Gastroesophageal sphincter (tissue), 4 donors: Measurements from ENCODE around the gene PIAS2. TPM values are rescaled to one million over a fixed set of nuclear protein-coding genes. Genes with fewer than 3 reads are reported as not detected.

Source experiments
- ATAC-seq: fragments of 150-250 bp; one replicate; pipeline ENCODE4 v1.9.1; 2016; ENCODE audit warnings: mild to moderate bottlenecking, moderate library complexity
- H3K27ac ChIP-seq, 4 donors: fragments of 200-600 bp; sonication (generic) in 3 of 4; 1 replicate in 3 of 4; 2 replicates in 1 of 4; pipeline ENCODE4 v1.5.1; 2016 to 2019
- H3K27me3 ChIP-seq: fragments of 200-600 bp; sonication (generic); one replicate; pipeline ENCODE4 v1.5.1; 2019
- H3K36me3 ChIP-seq, 2 donors: fragments of 200-600 bp; sonication (generic); one replicate each; pipeline ENCODE4 v1.5.1; 2019; ENCODE audit warnings: control low read depth in 1 of 2
- H3K4me1 ChIP-seq, 3 donors: fragments of 200-600 bp; sonication (generic); 1 replicate in 2 of 3; 2 replicates in 1 of 3; pipeline ENCODE4 v1.5.1; 2016 to 2019; ENCODE audit warnings: control low read depth in 2 of 3
- H3K4me3 ChIP-seq, 2 donors: fragments of 200-600 bp; sonication (generic); one replicate each; pipeline ENCODE4 v1.5.1; 2019; ENCODE audit warnings: mild to moderate bottlenecking in 1 of 2, moderate library complexity in 1 of 2
- H3K9me3 ChIP-seq, 3 donors: fragments of 200-600 bp; sonication (generic); one replicate each; pipeline ENCODE4 v1.5.1; 2017 to 2019; ENCODE audit warnings: control low read depth in 2 of 3
- EP300 ChIP-seq: sonication (generic); formaldehyde crosslinking; IDR thresholded peaks from one replicate; pipeline ENCODE4 v1.6.1; 2017; ENCODE audit warnings: antibody characterized with exemption, mild to moderate bottlenecking
- POLR2A ChIP-seq, 2 donors: fragments of 450-650 bp; IDR thresholded peaks; one replicate each; pipeline ENCODE4 v1.6.1; 2017; ENCODE audit warnings: antibody characterized with exemption in 2 of 2, mild to moderate bottlenecking in 2 of 2, moderate library complexity in 1 of 2
- POLR2AphosphoS5 ChIP-seq: sonication (generic); formaldehyde crosslinking; IDR thresholded peaks from one replicate; pipeline ENCODE4 v1.6.1; 2017; ENCODE audit warnings: antibody characterized with exemption
- WGBS, 2 donors: methylation state at CpG; one replicate each; pipeline ENCODE4 v1.1.5; 2018; ENCODE audit warnings: low coverage in 1 of 2; 5-methylcytosine and 5-hydroxymethylcytosine counted together
- total RNA-seq, 4 donors: library from RNA; depleted of rRNA; stranded (reverse); fragments of >200 nt; gene quantifications; one replicate each; pipeline ENCODE4 v1.1.0, GENCODE V29; 2016
- TF ChIP-seq, protein P1 (sequence below), 4 experiments: fragments of 200-600 bp in 2 of 4; fragments of 450-650 bp in 2 of 4; sonication (generic) in 1 of 4; IDR thresholded peaks; one replicate each; pipeline ENCODE4 v1.5.1; 2017 to 2019; ENCODE audit warnings: antibody characterized with exemption in 4 of 4, mild to moderate bottlenecking in 2 of 4, moderate library complexity in 2 of 4

Gene PIAS2
- total RNA-seq, 4 donors from 2014 or later = 26.4 to 31.0 (median 28.1) TPM

DNA sequence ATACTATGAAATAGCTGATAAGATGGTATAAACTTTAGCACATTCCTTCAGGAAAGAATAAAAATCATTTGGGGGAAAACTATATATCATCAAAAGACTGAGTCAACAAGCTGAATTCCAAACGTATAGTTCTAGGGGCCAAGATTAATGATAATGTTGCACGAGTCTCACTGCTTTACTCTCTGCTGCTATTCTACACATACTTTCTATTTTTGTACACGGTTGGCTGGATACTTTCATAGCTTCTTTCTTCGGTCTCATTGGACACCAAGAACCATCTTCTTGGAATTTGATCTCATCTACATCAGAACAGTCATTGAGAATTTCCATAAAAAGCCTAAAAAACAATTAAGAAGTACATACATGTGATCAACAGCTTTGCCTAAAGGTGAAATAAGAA is 87.8 kb downstream of the PIAS2 start:
- Histone ChIP-seq H3K27me3 (no peaks in the 10 kb centered on the region), H3K4me1 (no peaks in the 10 kb centered on the region), H3K4me3 (no peak overlapping the region), H3K27ac (no peak overlapping the region), H3K36me3 (peaks cover 0 to 64% of the 10 kb centered on the region in 2 donors), H3K9me3 (no peaks in the 10 kb centered on the region)
- WGBS, 2 donors = 37 to 52% methylated on average over 4 of the region's 4 CpGs
- ATAC-seq = no peak
- TF ChIP-seq POLR2A (IDR thresholded peaks at IDR 0.05) = no peak
- no peak for TF ChIP-seq EP300
- TF ChIP-seq POLR2AphosphoS5 = no peak
- TF ChIP-seq, protein P1, sequence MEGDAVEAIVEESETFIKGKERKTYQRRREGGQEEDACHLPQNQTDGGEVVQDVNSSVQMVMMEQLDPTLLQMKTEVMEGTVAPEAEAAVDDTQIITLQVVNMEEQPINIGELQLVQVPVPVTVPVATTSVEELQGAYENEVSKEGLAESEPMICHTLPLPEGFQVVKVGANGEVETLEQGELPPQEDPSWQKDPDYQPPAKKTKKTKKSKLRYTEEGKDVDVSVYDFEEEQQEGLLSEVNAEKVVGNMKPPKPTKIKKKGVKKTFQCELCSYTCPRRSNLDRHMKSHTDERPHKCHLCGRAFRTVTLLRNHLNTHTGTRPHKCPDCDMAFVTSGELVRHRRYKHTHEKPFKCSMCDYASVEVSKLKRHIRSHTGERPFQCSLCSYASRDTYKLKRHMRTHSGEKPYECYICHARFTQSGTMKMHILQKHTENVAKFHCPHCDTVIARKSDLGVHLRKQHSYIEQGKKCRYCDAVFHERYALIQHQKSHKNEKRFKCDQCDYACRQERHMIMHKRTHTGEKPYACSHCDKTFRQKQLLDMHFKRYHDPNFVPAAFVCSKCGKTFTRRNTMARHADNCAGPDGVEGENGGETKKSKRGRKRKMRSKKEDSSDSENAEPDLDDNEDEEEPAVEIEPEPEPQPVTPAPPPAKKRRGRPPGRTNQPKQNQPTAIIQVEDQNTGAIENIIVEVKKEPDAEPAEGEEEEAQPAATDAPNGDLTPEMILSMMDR (IDR thresholded peaks at IDR 0.05) = no peak

DNA sequence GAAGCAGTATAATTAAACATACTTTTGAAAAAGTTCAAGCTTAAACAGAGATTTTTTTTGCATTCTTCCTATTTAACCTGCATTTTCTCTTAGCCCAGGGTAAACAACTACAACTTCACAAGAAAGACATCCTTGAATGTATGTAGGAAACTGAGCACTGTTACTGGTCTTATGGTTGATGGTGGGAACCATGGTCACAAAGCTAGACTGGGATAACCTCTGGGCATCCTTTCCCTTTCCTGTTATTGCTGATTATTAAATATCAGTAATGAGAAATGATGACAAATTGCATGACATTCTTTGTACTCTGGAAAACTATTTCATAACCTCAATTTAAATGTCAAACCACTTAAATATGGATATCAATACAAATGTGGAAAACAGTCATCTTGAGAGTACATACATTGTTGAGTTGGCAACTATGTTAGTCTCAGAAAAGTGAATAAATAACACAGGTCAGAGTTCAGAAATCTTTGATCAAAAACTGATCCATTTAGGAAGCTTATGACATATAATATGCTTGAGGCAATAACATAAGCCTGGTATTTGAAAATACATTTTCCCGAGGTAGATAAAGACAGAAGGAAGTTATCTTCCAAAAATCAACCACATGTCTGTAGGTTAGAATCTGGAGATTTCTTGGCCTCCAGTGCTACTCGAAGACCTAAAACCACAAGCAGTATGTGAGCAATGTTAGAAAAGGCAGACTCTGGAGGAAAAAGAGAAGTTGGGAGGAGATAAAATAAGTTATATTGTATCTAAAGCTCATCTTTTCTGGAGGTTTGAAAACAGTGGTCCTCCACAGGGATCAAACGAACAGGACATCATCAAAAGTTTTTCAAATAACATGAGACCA is 95.2 kb downstream of the PIAS2 start:
- no peak for TF ChIP-seq POLR2AphosphoS5
- TF ChIP-seq EP300 = no peak
- no peak for TF ChIP-seq POLR2A (IDR thresholded peaks at IDR 0.05)
- TF ChIP-seq, protein P1 (IDR thresholded peaks at IDR 0.05) = no peak
- Histone ChIP-seq H3K4me3 (no peak overlapping the region), H3K9me3 (no peaks in the 10 kb centered on the region), H3K27ac (no peak overlapping the region), H3K36me3 (peaks cover 0 to 44% of the 10 kb centered on the region in 2 donors), H3K4me1 (no peaks in the 10 kb centered on the region), H3K27me3 (no peaks in the 10 kb centered on the region)
- 81 to 92% methylated on average over 3 of the region's 3 CpGs for WGBS, 2 donors
- no peak for ATAC-seq

DNA sequence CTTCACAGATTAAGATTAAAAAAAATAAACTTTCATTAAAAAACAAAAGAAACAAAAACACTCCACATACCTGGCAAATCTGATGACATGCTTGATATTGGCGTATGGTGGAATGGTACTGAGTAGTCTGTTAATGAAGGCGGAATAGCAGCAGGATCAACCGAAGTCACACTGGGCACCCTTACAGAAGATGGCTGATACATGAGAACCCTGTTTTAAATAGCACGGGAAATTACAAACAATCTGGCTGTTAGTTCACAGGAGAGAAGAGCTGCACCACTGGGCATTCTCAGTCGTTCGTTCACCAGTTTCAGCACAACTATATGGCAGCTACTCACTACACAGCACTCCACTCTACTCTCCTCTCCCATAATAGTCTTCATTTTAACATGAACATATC is 96.4 kb downstream of the PIAS2 start:
- H3K9me3 ChIP-seq = no peaks in the 10 kb centered on the region
- no peaks in the 10 kb centered on the region for H3K27me3 ChIP-seq
- H3K27ac ChIP-seq = no peak overlapping the region
- H3K4me1 ChIP-seq = no peaks in the 10 kb centered on the region
- H3K4me3 ChIP-seq = no peak overlapping the region
- no peak for ATAC-seq
- peaks cover 0 to 33% of the 10 kb centered on the region in 2 donors for H3K36me3 ChIP-seq
- 87 to 92% methylated on average over 3 to 6 of the region's 6 CpGs for WGBS, 2 donors
- TF ChIP-seq, protein P1 (IDR thresholded peaks at IDR 0.05) = no peak
- TF ChIP-seq POLR2AphosphoS5 (no peak), POLR2A (IDR thresholded peaks at IDR 0.05) (no peak), EP300 (no peak)

DNA sequence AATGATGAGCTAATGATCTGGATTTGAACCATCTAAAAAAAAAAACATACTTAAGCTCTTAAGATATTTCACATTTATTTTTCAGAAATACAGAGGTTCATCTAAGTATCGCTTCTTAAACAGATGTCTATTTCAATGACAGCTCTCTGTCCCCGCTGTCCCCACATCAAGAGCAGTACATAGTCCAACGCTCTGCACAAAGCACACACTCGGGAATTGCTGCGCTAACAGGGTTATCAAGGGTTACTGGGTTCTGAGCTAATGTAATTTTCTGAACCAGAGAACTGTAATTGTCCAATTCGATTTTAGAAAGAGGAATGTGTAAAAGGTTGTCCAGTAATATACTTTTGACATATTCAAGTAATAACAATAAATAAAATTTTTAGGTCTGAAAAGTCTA is 101.6 kb downstream of the PIAS2 start:
- H3K4me1 ChIP-seq = no peaks in the 10 kb centered on the region
- no peaks in the 10 kb centered on the region for H3K27me3 ChIP-seq
- H3K4me3 ChIP-seq = no peak overlapping the region
- H3K9me3 ChIP-seq = no peaks in the 10 kb centered on the region
- no peak overlapping the region for H3K27ac ChIP-seq
- 88 to 93% methylated on average over 6 of the region's 6 CpGs for WGBS, 2 donors
- peaks cover 0 to 17% of the 10 kb centered on the region in 2 donors for H3K36me3 ChIP-seq
- no peak for ATAC-seq
- TF ChIP-seq POLR2A (IDR thresholded peaks at IDR 0.05) (no peak), EP300 (no peak), POLR2AphosphoS5 (no peak)
- TF ChIP-seq, protein P1 (IDR thresholded peaks at IDR 0.05) = no peak

DNA sequence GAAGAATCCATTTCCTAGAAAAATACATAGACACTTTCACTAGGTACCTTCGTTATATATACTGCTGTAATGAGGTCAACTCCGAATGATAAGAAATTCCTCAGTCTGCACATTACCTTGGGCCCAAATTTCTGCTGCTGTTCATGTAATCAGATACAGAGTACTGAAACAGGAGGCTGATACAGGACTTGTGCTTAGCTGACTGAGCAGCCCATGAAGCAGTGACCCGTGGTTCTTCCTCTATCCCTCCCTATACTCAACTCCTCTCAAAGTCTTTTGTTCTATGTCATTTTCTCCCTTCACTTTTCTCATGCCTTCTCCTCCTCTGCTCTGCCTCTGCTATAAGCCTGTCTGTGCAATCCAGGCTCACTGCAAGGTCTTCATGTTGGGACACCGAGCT is 102.9 kb downstream of the PIAS2 start:
- ATAC-seq = no peak
- Histone ChIP-seq H3K36me3 (peaks cover 0 to 6% of the 10 kb centered on the region in 2 donors), H3K27ac (no peak overlapping the region), H3K4me1 (no peaks in the 10 kb centered on the region), H3K27me3 (no peaks in the 10 kb centered on the region), H3K9me3 (no peaks in the 10 kb centered on the region), H3K4me3 (no peak overlapping the region)
- TF ChIP-seq POLR2A (IDR thresholded peaks at IDR 0.05) = no peak
- no peak for TF ChIP-seq EP300
- TF ChIP-seq, protein P1 (IDR thresholded peaks at IDR 0.05) = no peak
- TF ChIP-seq POLR2AphosphoS5 = no peak
- 83 to 98% methylated on average over 3 to 4 of the region's 4 CpGs for WGBS, 2 donors
